IPS DF 19.7 (cell line): ENCODE results near the gene SYT11.
A peak's percentile ranks its signal among the peaks of the same experiment; 100 is the strongest.
"Not testable (repeated sequence)": the region's sequence is repeated elsewhere in the genome, so short reads cannot be mapped to it uniquely, and the experiment has no call there.

Experiments
- DNase-seq: peaks from one replicate; pipeline ENCODE4 v3.0.0-alpha.2; 2013; ENCODE audit warnings: low read depth, low spot score

SYT11 gene, protein sequence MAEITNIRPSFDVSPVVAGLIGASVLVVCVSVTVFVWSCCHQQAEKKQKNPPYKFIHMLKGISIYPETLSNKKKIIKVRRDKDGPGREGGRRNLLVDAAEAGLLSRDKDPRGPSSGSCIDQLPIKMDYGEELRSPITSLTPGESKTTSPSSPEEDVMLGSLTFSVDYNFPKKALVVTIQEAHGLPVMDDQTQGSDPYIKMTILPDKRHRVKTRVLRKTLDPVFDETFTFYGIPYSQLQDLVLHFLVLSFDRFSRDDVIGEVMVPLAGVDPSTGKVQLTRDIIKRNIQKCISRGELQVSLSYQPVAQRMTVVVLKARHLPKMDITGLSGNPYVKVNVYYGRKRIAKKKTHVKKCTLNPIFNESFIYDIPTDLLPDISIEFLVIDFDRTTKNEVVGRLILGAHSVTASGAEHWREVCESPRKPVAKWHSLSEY

DNA sequence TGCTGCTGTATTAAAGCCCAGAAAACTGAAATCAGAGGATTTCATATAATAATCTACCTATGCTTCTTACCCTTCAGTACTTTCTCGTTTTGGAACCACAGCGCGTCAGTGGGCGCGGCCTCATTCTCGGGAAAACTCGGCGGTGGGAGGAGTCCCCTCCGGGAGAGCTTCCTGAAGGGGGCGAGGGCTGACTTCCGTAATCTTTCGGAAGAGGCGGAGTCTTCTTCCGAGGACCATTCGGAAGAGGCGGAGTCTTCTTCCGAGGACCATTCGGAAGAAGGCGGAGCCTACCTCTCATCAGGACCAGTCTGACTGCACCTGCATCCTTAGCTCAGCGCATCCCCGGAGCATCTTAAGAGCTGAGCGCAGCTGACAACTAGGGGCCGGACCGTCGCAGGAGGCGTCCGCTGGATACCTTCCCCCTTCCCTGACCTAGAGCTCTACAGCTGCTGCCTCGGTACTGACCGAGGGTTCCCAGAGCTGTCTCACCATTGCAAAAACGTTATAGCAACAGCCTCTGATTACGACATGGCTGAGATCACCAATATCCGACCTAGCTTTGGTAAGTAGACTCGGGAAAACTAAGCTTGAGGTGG, at the start of gene SYT11:
Gene SYT11, plus strand, starts transcription at position 334 of the 596 bp plus-strand sequence. Its CDS starts 195 bp downstream, at position 529.
- DNase-seq, result peak; percentile 89

DNA sequence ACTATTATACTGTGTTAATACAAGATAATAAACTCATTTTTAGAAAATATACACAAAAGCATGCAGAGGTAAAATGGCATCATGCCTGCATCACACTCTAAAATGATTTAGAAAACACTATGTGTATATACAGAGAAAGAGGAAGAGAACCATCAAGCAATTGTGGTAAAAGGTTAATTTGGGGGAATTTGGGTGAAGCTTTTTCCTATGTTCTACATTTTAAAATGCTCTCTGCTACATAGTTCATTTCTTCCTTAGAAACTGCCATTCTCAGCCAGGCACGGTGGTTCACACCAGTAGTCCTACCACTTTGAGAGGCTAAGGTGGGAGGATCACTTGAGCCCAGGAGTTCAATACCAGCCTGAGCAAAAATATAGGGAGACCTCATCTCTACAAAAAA, 46.5 kb upstream of the SYT11 start:
- no peak for DNase-seq

DNA sequence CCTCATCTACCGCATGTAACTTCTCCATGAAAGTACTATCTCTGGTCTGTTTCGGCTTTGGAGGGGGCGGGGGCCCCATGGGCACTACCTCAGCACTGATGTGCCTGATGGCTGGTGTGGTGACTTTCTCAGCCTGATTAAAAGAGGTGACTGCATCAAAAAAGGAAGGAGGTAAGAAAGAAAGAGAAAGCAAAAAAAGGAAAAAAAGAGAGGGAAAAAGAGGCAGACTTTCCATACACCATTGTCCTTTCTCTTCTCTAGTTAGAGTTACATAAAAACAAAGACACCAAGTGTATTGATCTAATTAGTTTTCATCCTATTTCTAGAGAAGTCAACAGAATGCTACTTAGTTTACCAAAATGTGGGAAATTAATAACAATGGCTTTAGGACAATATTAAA, 45.7 kb upstream of the SYT11 start:
- no peak for DNase-seq

DNA sequence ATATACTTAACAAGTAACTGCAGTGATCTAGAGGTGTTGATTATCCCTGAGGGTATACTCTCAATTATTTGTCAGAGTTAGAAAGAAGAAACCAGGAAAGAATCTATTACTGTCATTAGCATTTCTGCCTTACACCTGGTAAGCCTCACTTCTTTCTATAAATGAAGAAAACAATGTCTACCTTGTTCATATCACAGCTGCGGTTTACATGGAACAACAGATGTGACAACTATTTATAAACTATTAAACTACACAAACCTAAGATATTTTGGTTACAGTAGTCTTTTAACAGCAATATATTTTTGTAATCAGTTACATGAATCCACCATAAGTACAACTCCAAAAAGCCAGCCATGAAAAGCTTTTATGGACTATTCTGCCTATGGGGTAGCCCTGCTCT, 43.0 kb upstream of the SYT11 start:
- DNase-seq, result no peak

DNA sequence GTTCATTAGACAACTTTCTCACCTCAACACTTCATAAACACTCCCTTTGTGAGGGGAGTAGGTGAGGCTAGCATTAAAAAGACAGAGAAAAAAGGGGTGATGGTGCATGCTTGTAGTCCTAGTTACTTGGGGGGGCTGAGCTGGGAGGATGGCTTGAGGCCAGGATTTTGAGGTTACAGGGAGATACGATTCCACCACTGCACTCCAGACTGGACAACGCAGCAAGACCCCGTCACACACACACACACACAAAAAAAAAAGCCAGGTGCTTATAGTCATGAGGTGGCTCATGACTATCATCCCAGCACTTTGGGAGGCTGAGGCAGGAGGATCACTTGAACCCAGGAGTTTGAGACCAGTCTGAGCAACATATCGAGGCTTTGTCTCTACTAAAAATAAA, 31.9 kb upstream of the SYT11 start:
- no peak for DNase-seq

DNA sequence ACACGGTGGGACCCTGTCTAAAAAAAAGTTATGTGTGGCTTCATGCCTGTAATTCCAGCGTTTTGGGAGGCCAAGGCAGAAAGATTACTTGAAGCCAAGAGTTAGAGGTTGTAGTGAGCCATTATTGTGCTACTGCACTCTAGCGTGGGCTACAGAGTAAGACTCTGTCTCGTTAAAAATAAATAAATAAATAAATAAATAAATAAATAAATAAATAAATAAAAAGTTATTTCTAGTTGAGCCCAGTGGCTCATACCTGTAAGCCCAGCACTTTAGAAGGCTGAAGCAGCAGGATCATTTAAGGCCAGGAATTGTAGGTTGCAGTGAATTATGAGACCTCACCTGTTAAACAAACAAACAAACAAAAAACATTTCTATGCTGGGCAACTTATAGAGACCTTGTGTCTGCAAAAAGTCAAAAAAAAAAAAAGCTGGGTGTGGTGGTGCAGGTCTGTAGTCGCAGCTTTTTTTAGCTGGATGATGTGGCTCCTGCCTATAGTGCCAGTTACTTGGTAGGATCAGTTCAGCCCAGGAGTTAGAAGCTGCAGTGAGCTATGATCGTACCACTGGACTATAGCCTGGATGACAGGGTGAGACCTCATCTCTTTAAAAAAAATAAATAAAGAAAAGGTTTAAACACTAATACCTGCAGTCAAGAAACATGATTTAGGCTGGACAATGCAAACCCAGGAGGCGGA, 27.9 kb upstream of the SYT11 start:
- DNase-seq, result no peak

DNA sequence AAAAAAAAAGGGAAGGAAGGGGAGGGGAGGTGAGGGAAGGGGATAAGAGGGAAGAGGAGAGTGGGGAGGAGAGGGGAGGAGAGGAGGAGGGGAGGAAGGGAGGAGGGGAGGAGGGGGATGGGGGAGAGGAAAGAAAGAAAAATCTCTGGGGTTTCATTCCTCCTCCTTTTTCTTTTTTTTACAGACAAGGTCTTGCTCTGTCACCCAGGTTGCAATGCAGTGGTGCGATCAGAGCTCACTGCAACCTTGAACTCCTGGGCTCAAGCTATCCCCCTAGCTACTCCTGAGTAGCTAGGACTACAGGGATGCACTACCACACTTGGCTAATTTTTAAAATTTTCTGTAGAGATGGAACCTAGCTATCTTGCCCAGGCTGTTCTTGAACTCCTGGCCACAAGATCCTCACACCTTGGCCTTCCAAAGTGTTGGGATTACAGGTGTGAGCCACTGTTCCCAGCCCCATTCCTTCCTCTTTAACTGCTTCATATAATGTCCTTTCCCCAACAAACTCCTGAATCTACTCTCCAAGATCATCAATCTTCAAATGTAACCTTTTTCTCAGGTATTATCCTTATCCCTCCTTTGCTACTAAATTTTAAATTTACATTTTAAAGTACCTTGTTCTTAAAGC, 25.6 kb upstream of the SYT11 start:
- DNase-seq, result no peak

DNA sequence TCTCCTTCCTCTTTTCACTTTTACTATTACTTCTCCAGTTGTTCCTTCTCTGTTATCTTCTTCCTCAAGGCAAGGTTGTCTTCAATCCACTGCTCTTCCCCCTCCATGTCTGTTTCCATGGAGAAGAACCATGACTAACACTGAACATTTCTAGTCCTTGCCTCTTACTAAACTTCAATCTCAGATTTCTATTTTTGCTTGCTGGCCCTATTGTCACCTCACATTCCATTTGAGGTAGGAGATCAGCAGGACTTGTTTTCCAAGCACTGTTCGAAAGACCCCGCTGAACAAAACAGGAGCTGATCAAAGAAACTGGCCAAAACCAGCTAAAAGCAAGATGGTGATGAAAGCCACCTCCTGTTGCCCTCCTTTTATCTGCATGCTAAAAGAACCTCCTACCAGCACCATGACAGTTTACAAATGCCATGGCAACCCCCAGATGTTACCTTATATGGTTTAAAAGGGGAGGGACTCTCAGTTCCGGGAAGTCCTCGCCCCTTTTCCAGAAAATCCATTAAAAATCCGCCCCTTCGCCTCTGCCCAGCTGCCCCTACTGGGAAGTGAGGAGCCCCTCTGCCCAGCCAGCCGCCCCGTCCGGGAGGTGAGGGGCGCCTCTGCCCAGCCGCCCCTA, 25.0 kb upstream of the SYT11 start:
- peak; percentile 56 for DNase-seq

DNA sequence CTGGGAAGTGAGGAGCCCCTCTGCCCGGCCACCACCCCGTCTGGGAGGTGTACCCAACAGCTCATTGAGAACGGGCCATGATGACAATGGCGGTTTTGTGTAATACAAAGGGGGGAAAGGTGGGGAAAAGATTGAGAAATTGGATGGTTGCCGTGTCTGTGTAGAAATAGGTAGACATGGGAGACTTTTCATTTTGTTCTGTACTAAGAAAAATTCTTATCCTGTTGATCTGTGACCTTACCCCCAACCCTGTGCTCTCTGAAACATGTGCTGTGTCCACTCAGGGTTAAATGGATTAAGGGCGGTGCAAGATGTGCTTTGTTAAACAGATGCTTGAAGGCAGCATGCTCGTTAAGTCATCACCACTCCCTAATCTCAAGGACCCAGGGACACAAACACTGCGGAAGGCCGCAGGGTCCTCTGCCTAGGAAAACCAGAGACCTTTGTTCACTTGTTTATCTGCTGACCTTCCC, 24.4 kb upstream of the SYT11 start:
- not testable (repeated sequence) for DNase-seq

DNA sequence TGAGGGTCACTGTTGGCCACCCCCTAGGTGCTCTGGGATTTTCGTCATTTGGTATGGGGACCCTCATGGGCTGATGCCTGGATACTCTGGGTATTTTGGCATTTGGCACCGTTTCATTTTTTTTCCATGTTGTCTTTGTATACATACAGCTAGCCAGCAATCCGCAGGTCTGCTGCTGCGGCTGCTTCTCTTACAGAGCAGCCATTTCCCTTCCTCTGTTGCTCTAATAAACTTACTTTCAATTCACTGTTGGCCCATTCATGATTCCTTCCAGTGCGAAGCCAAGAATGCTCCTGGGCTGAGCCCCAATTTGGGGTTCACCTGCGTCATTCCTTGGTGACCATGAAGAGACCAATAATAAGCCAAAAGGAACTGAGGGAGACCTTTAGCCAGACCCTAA, 23.8 kb upstream of the SYT11 start:
- DNase-seq, result no peak

DNA sequence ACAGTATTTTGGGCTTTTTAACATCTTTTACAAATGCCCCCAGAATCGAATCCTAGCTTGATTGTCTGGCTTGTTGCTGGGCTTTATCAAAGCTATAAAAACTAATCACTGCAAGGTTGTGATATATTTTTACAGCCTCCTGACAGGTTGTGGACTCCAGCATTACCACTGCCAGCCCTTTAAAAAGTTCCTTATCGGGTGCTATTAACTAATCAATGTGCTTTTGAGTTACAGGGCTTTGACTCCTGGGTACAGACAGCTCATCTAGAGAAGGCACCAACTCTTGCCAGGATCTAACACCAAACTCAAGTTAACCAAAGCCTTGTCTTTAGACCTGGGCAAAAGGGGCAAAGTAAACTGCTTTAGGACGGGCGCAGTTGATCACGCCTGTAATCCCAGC, 19.0 kb upstream of the SYT11 start:
- DNase-seq, result no peak

DNA sequence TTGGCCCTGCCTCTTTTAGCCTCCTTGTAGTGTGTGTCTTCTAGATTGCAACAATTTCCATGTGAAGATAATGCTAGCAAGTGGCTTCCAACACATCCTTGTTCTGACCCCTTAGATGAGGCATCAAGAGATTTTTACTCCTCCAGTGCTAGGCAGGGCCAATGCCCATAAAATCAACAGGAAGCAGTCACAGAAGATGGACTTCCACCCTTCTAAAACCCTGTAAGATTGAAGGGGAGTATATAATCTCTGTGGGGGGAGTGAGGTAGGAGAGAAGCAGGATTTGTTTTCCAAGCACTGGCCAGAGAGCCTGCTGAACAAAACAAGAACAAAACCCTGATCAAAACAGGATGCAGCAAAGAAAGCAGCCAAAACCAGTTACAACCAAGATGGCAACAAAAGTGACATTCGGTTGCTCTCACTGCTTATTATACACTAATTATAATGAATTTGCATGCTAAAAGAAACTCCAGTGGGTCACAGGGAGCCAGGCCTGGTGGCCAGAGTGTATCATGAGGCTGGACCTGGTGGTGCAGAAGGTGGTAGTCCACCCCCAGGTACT, 14.4 kb upstream of the SYT11 start:
- DNase-seq, result no peak

DNA sequence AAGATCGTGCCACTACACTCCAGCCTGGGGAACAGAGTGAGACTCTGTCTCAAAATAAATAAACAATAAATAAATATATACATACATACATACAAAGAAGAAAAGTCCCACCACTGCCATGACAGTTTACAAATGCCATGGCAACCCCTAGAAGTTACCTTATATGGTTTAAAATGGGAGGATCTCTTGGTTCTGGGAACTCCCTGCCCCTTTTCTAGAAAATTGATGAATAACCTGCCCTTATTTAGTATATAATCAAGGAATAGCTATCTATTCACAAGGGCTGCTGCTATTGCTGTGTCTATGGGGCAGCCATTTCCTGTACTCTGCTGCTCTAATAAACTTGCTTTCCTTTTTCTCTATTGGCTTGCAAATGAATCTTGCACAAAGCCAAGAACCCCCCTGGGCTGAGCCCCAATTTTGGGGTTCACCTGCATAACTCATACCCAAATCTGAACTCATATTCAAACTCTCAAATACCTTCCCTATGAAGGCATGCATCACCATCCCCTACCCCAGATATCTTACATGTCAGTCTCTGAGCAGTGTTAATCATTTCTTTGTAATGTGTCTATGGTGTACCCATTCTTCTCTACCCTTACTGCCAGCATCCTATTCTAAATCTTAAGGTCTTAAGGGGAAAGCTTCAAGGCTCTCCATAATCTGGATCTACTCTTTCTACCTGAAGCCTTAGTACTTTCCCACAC, 11.4 kb upstream of the SYT11 start:
- no peak for DNase-seq

DNA sequence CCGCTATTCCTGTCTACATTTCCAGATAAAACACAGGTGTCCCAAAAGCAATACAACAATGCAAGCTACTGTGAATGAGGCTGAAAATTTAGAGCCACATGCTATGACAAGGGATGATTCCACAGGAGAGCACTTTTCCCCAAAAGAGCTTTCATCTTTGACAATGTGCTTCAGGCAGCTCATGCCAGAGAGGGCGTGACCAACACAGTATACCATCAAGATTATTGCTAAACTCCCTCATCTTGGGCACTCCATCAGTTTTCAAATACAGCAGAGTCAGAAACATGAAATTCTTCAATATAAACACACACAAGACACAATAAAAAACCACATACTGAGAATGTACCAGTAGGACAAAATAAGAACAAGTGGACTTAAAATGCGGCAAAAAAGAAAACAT, 9.0 kb upstream of the SYT11 start:
- DNase-seq, result no peak

DNA sequence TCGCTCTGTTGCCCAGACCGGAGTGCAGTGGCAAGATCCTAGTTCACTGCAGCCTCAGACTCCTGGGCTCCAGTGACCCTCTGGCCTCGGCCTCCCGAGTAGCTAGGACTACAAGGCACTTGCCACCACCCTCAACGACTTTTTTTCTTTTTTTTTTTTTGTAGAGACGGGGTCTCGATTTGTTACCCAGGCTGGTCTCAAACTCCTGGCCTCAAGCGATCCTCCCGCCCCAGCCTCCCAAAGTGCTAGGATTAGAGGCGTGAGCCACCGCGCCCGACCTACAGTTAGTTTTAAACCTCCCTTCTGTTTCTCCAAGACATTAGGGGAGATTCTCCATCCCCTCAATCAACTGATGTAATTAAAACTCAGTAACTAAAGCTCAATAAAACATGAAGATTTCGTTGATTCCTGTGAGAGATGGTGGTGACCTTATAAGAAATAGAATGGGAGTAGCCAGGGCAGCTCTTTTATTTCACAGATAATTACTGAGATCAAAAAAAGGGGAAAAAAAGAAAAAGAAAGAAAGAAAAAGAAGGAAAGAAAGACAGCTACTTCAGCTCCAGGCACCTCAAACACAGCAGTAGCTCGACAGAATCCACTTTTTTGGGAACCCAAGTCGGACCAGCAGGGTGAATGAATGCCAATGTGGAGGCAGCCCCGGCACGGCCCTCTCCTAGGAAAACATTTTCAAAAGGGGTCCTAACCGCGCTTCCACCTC, 3.0 kb upstream of the SYT11 start:
- DNase-seq, result no peak

DNA sequence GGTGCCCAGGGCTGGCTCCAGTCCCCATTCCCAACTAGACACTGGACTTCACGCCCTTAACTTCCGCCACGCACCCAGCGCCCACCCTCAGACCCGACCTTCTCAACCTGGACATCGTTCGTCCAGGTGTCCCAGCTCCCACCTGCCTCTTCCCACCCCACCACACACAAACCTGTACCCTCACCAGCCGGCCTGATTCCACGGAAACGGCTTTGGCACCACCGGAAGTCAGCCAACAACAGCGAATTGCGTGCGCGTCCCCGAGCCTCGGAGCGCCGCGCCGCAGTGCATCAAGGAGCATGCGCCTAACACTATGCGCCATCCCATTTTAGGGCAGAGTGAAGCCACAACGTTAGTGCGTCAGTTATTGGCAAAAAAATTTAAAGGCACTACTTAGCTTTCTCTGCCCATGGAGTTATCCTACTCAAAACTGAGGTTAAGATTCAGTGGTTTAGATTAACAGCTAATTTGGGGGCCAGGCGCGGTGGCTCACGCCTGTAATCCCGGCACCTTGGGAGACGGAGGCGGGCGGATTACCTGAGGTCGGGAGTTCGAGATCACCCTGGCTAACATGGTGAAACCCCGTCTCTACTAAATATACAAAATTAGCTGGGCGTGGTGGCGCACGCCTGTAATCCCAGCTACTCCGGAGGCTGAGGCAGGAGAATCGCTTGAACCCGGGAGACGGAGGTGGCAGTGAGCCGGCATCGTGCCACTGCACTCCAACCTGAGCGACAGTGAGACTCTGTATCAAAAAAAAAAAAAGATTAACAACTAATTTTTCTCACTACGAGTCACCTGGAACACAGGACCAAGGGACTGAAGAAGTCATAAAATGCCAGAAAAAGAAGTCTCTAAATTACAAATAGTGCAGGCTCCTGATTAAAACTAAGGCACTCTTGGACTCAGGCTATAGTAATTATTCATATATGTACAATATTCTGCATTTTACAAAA, 2.1 kb upstream of the SYT11 start, which contains the start of gene GON4L:
Gene GON4L, minus strand, starts transcription at position 240 of the 956 bp plus-strand sequence. CDS start 3,434 bp downstream, outside the sequence.
- DNase-seq, result peak; percentile 75

DNA sequence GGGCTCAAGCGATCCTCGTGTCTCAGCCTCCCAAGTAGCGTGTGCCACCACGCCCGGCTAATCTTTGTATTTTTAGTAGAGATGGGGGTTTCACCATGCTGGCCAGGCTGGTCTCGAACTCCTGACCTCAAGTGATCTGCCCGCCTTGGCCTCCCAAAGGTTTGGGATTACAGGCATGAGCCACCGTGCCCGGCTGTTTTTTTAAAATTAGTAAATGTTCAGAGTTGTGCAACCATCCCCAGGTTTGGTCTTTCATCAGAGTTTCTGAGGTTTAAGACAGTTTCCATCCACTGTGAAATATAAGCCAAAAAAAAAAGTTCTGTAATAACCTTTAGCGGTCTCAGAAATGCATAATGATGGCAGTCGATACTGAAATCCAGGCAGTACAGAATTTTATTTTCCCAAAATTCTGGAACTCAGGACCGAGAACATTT, 550 bp upstream of the SYT11 start:
- no peak for DNase-seq
